Activated CD4-positive, alpha-beta T cell treated with anti-CD3 and anti-CD28 coated beads, Interleukin-2, amount 50 U/mL, for 48 hours (primary cell): ENCODE measurements around the gene ZNF185.

Experiments
- DNase-seq, 2 experiments: peaks; one replicate each; pipeline ENCODE4 v3.0.0-alpha.2; 2020

ZNF185 gene

GRCh38 chrX:152897222-152898131 is at the start of gene ZNF185:
Gene ZNF185 (plus strand): TSS chrX:152898067. CDS start chrX:152914490, 16,423 bp downstream.
- peak; percentile 2 to 23 for DNase-seq

- DNase-seq: no peak
Observed at GRCh38 chrX:152850465-152850864, 47.4 kb upstream of the ZNF185 start.

GRCh38 chrX:152853986-152854385 is 43.9 kb upstream of the ZNF185 start:
- DNase-seq: no peak

- no peak for DNase-seq
Observed at GRCh38 chrX:152861116-152861515, 36.8 kb upstream of the ZNF185 start.

- DNase-seq: no peak
Observed at GRCh38 chrX:152861826-152862225, 36.0 kb upstream of the ZNF185 start.

GRCh38 chrX:152865232-152865920 is 32.5 kb upstream of the ZNF185 start:
- DNase-seq: no peak

- no peak for DNase-seq
Observed at GRCh38 chrX:152866386-152866785, 31.5 kb upstream of the ZNF185 start.

GRCh38 chrX:152869972-152870371 is 27.9 kb upstream of the ZNF185 start:
- DNase-seq: no peak

GRCh38 chrX:152871260-152871659 is 26.6 kb upstream of the ZNF185 start:
- no peak for DNase-seq

- DNase-seq: no peak
Observed at GRCh38 chrX:152872522-152872921, 25.3 kb upstream of the ZNF185 start.

GRCh38 chrX:152873361-152873760 is 24.5 kb upstream of the ZNF185 start:
- no peak for DNase-seq

- no peak for DNase-seq
Observed at GRCh38 chrX:152876931-152877840, 20.7 kb upstream of the ZNF185 start.

- no peak for DNase-seq
Observed at GRCh38 chrX:152878976-152879755, 18.7 kb upstream of the ZNF185 start.

GRCh38 chrX:152881289-152881688 is 16.6 kb upstream of the ZNF185 start:
- DNase-seq: no peak

- no peak for DNase-seq
Observed at GRCh38 chrX:152884171-152884570, 13.7 kb upstream of the ZNF185 start.

GRCh38 chrX:152886716-152887115 is 11.2 kb upstream of the ZNF185 start:
- DNase-seq: no peak

- DNase-seq: no peak
Observed at GRCh38 chrX:152892499-152892898, 5.4 kb upstream of the ZNF185 start.

GRCh38 chrX:152892999-152893891 is 4.6 kb upstream of the ZNF185 start:
- no peak for DNase-seq

GRCh38 chrX:152893980-152894610 is 3.8 kb upstream of the ZNF185 start:
- no peak for DNase-seq

GRCh38 chrX:152895121-152895520 is 2.7 kb upstream of the ZNF185 start:
- DNase-seq: no peak
